Caco-2 (cell line): Measurements from ENCODE around the gene MUL1. TPM values are rescaled to one million over a fixed set of nuclear protein-coding genes. Genes with fewer than 3 reads are reported as not detected.

Source experiments
- BruUV-seq: library from RNA; stranded (reverse); fragments of 400-500 nt; replicated peaks from 2 replicates; lab custom pipeline; 2021; lab: Mats Ljungman, UMichigan
- CTCF ChIA-PET: fragments of 300-600 bp; sonication (Branson Sonifier 250); formaldehyde crosslinking; loops from one replicate; lab custom pipeline; 2022; ENCODE audit warnings: antibody characterized with exemption; lab: Charles Lee
- POLR2A ChIA-PET: fragments of 300-600 bp; sonication (Branson Sonifier 250); formaldehyde crosslinking; loops from one replicate; lab custom pipeline; 2022; ENCODE audit warnings: antibody characterized with exemption; lab: Charles Lee
- DNase-seq, 2 experiments: peaks; one replicate each; pipeline versions ENCODE4 v3.0.0 to v3.0.0-alpha.2; 2020 to 2022
- H3K27me3 ChIP-seq: replicated peaks from 2 replicates; pipeline ENCODE4 v1.6.0; 2011; ENCODE audit warnings: low read length; ENCODE audit not compliant: control insufficient read depth, insufficient read depth
- H3K36me3 ChIP-seq: 2 replicates; pipeline ENCODE4 v1.5.1; 2011; ENCODE audit warnings: low read length; ENCODE audit not compliant: control insufficient read depth, insufficient read depth
- H3K4me1 ChIP-seq: fragments of 250-450 bp; sonication (Bioruptor Pico); 2 replicates; pipeline ENCODE4 v1.5.1; 2020; ENCODE audit warnings: mild to moderate bottlenecking
- H3K4me3 ChIP-seq: 2 replicates; pipeline ENCODE4 v1.5.1; 2011; ENCODE audit warnings: low read depth, mild to moderate bottlenecking, control low read depth, low read length
- H3K9me3 ChIP-seq: fragments of 250-450 bp; sonication (Bioruptor Pico); 2 replicates; pipeline ENCODE4 v1.5.1; 2020; ENCODE audit warnings: mild to moderate bottlenecking, moderate library complexity
- H3K27ac Mint-ChIP-seq: one replicate; pipeline ENCODE4 v1.8.0; 2022; ENCODE audit warnings: mixed read lengths; ENCODE audit not compliant: unreplicated experiment
- H3K27me3 Mint-ChIP-seq: one replicate; pipeline ENCODE4 v1.8.0; 2022; ENCODE audit warnings: mixed read lengths; ENCODE audit not compliant: insufficient read depth, unreplicated experiment
- H3K36me3 Mint-ChIP-seq: one replicate; pipeline ENCODE4 v1.8.0; 2022; ENCODE audit warnings: mild to moderate bottlenecking, mixed read lengths; ENCODE audit not compliant: insufficient read depth, unreplicated experiment
- H3K4me1 Mint-ChIP-seq: one replicate; pipeline ENCODE4 v1.8.0; 2022; ENCODE audit warnings: low read depth, mixed read lengths; ENCODE audit not compliant: unreplicated experiment
- H3K4me3 Mint-ChIP-seq: one replicate; pipeline ENCODE4 v1.8.0; 2022; ENCODE audit warnings: mild to moderate bottlenecking, moderate library complexity, mixed read lengths; ENCODE audit not compliant: unreplicated experiment
- H3K9me3 Mint-ChIP-seq: one replicate; pipeline ENCODE4 v1.8.0; 2022; ENCODE audit warnings: mixed read lengths; ENCODE audit not compliant: unreplicated experiment
- CTCF ChIP-seq, 2 experiments: fragments of 200-600 bp in 1 of 2; IDR thresholded peaks; 1 replicate in 1 of 2; 2 replicates in 1 of 2; pipeline versions ENCODE4 v1.5.1 to v1.8.0; 2011 to 2022; ENCODE audit warnings: antibody characterized with exemption in 1 of 2, control low read depth in 1 of 2, inconsistent platforms in 1 of 2, low read depth in 1 of 2, low read length in 1 of 2, mild to moderate bottlenecking in 1 of 2, moderate library complexity in 1 of 2; ENCODE audit not compliant: insufficient read depth in 1 of 2, severe bottlenecking in 1 of 2, unreplicated experiment in 1 of 2
- intact Hi-C: fragments of 100-400 bp; cut with micrococcal nuclease; formaldehyde crosslinking; loops from one replicate; pipeline ENCODE4 v1.10.0; 2022; ENCODE audit not compliant: unreplicated experiment
- total RNA-seq: library from RNA; stranded (reverse); gene quantifications from 2 replicates; pipeline ENCODE4 v1.2.3, GENCODE V29; 2022

The MUL1 gene
- total RNA-seq, 1 experiment from 2014 or later = 18.3 TPM

- peak overlapping the region; percentile 60 for H3K4me3 Mint-ChIP-seq
- POLR2A ChIA-PET = no interaction called here
- no peak for TF ChIP-seq CTCF (IDR thresholded peaks at IDR 0.05; ENCODE audit: insufficient read depth in 1 of 2, low read depth in 1 of 2, low read length in 1 of 2, severe bottlenecking in 1 of 2, unreplicated experiment in 1 of 2)
- Histone ChIP-seq H3K4me3 (peak overlapping the region; percentile 48), H3K36me3 (no peaks in the 10 kb centered on the region), H3K27me3 (no peaks in the 10 kb centered on the region), H3K9me3 (no peaks in the 10 kb centered on the region), H3K4me1 (peaks cover 8% of the 10 kb centered on the region; the same call in 1 of the 2 replicates)
- no peaks in the 10 kb centered on the region for H3K36me3 Mint-ChIP-seq
- peaks cover 10% of the 10 kb centered on the region for H3K4me1 Mint-ChIP-seq
- BruUV-seq = no TSS peak
- H3K27me3 Mint-ChIP-seq = peaks cover 6% of the 10 kb centered on the region
- no peaks in the 10 kb centered on the region for H3K9me3 Mint-ChIP-seq
- DNase-seq = no peak
- intact Hi-C loops = no loop called here
- CTCF ChIA-PET = interaction anchor here (1.0 to 1.6 kb wide), 3 partner anchors 14 to 86 kb away, joined by 3 to 6 read pairs (median 4); no protein-coding TSS in a partner anchor
- H3K27ac Mint-ChIP-seq = no peak overlapping the region
These were observed 44.9 kb upstream of the MUL1 start for GRCh38 chr1:20552728-20553445.

- Histone ChIP-seq H3K36me3 (no peaks in the 10 kb centered on the region), H3K4me3 (peak within 1 kb of the TSS; percentile 48), H3K4me1 (peaks cover 8% of the 10 kb centered on the region; the same call in 1 of the 2 replicates), H3K9me3 (no peaks in the 10 kb centered on the region), H3K27me3 (no peaks in the 10 kb centered on the region)
- intact Hi-C loops = no loop called here
- no peak within 1 kb of the TSS for H3K27ac Mint-ChIP-seq
- H3K4me3 Mint-ChIP-seq = peak within 1 kb of the TSS; percentile 60
- peaks cover 6% of the 10 kb centered on the region for H3K27me3 Mint-ChIP-seq
- TF ChIP-seq CTCF (IDR thresholded peaks at IDR 0.05; ENCODE audit: insufficient read depth in 1 of 2, low read depth in 1 of 2, low read length in 1 of 2, severe bottlenecking in 1 of 2, unreplicated experiment in 1 of 2) = no peak
- peak; percentile 53 to 61 for DNase-seq
- H3K4me1 Mint-ChIP-seq = peaks cover 10% of the 10 kb centered on the region
- POLR2A ChIA-PET = interaction anchor here (0.6 kb wide), 1 partner anchor 234 kb away, joined by 3 read pairs; no protein-coding TSS in a partner anchor
- BruUV-seq = no TSS peak
- H3K36me3 Mint-ChIP-seq = no peaks in the 10 kb centered on the region
- H3K9me3 Mint-ChIP-seq = no peaks in the 10 kb centered on the region
- CTCF ChIA-PET = interaction anchor here (0.7 to 1.6 kb wide), 4 partner anchors 14 to 87 kb away, joined by 3 to 6 read pairs (median 4); no protein-coding TSS in a partner anchor
These were observed 44.2 kb upstream of the MUL1 start, which contains the start of gene FAM43B for GRCh38 chr1:20551945-20552727. FAM43B (plus strand) TSS chr1:20552573; CDS start chr1:20552974, 401 bp downstream.

- peaks cover 6% of the 10 kb centered on the region for H3K27me3 Mint-ChIP-seq
- no TSS peak for BruUV-seq
- peaks cover 8% of the 10 kb centered on the region; the same call in 1 of the 2 replicates for H3K4me1 ChIP-seq
- intact Hi-C loops = no loop called here
- POLR2A ChIA-PET = no interaction called here
- H3K27ac Mint-ChIP-seq = no peak overlapping the region
- no peak overlapping the region for H3K4me3 Mint-ChIP-seq
- H3K4me1 Mint-ChIP-seq = peaks cover 10% of the 10 kb centered on the region
- no peak for TF ChIP-seq CTCF (IDR thresholded peaks at IDR 0.05; ENCODE audit: insufficient read depth in 1 of 2, low read depth in 1 of 2, low read length in 1 of 2, severe bottlenecking in 1 of 2, unreplicated experiment in 1 of 2)
- no peak overlapping the region for H3K4me3 ChIP-seq
- no peaks in the 10 kb centered on the region for H3K36me3 ChIP-seq
- H3K9me3 ChIP-seq = no peaks in the 10 kb centered on the region
- no peaks in the 10 kb centered on the region for H3K9me3 Mint-ChIP-seq
- CTCF ChIA-PET = interaction anchor here (1.6 kb wide), 2 partner anchors 13 to 24 kb away, joined by 4 to 6 read pairs; no protein-coding TSS in a partner anchor
- no peak for DNase-seq
- H3K27me3 ChIP-seq = no peaks in the 10 kb centered on the region
- H3K36me3 Mint-ChIP-seq = no peaks in the 10 kb centered on the region
These were observed 43.2 kb upstream of the MUL1 start for GRCh38 chr1:20551161-20551560.
